SK-N-SH treated with all-trans-retinoic acid at 6 μM for 48 hours (cell line): ENCODE results near the gene PHACTR4.
"Not testable (repeated sequence)": the region's sequence is repeated elsewhere in the genome, so short reads cannot be mapped to it uniquely, and the experiment has no call there.

ENCODE experiments used
- ATAC-seq: fragments of 200-7000 bp; cut with Tn5 transposase; 3 replicates; pipeline ENCODE4 v1.9.1; 2020; ENCODE audit warnings: mild to moderate bottlenecking, moderate library complexity
- BACH2 ChIP-seq: fragments of 250-450 bp; sonication (Bioruptor Pico); IDR thresholded peaks from 2 replicates; pipeline ENCODE4 v1.9.0; 2021; ENCODE audit warnings: mild to moderate bottlenecking, borderline replicate concordance
- CSDC2 ChIP-seq: fragments of 250-450 bp; sonication (Bioruptor Pico); IDR thresholded peaks from 2 replicates; pipeline ENCODE4 v1.5.0; 2020; ENCODE audit warnings: mild to moderate bottlenecking, moderate library complexity
- ESRRG ChIP-seq: fragments of 250-450 bp; sonication (Bioruptor Pico); IDR thresholded peaks from 2 replicates; pipeline ENCODE4 v1.6.1; 2021; ENCODE audit warnings: mild to moderate bottlenecking
- GLIS3 ChIP-seq: fragments of 250-450 bp; sonication (Bioruptor Pico); IDR thresholded peaks from 2 replicates; pipeline ENCODE4 v1.5.0; 2020; ENCODE audit warnings: mild to moderate bottlenecking, moderate library complexity
- ISL1 ChIP-seq: fragments of 250-450 bp; sonication (Bioruptor Pico); IDR thresholded peaks from 2 replicates; pipeline ENCODE4 v2.1.2; 2022; ENCODE audit warnings: mild to moderate bottlenecking, moderate library complexity
- OSR1 ChIP-seq: fragments of 250-450 bp; sonication (Bioruptor Pico); IDR thresholded peaks from 2 replicates; pipeline ENCODE4 v1.8.0; 2022; ENCODE audit warnings: moderate library complexity, mild to moderate bottlenecking, inconsistent platforms
- PPARA ChIP-seq: fragments of 250-450 bp; sonication (Bioruptor Pico); IDR thresholded peaks from 2 replicates; pipeline ENCODE4 v1.5.0; 2020; ENCODE audit warnings: mild to moderate bottlenecking, borderline replicate concordance
- RARB ChIP-seq: fragments of 250-450 bp; sonication (Bioruptor Pico); IDR thresholded peaks from 2 replicates; pipeline ENCODE4 v1.8.0; 2021; ENCODE audit warnings: mild to moderate bottlenecking, moderate library complexity
- TCF4 ChIP-seq: fragments of 250-450 bp; sonication (Bioruptor Pico); IDR thresholded peaks from 2 replicates; pipeline ENCODE4 v1.8.0; 2021; ENCODE audit warnings: mild to moderate bottlenecking, moderate library complexity, borderline replicate concordance
- TOX ChIP-seq: fragments of 250-450 bp; sonication (Bioruptor Pico); IDR thresholded peaks from 2 replicates; pipeline ENCODE4 v1.8.0; 2021; ENCODE audit warnings: mild to moderate bottlenecking, moderate library complexity, borderline replicate concordance
- ZC3H10 ChIP-seq: fragments of 250-450 bp; sonication (Bioruptor Pico); IDR thresholded peaks from 2 replicates; pipeline ENCODE4 v1.5.1; 2021; ENCODE audit warnings: mild to moderate bottlenecking, moderate library complexity
- ZFP3 ChIP-seq: fragments of 250-450 bp; sonication (Bioruptor Pico); IDR thresholded peaks from 2 replicates; pipeline ENCODE4 v1.5.0; 2020; ENCODE audit warnings: mild to moderate bottlenecking, moderate library complexity
- ZFP30 ChIP-seq: fragments of 450-650 bp; formaldehyde crosslinking; IDR thresholded peaks from 2 replicates; pipeline ENCODE4 v1.5.0; 2022; ENCODE audit warnings: mild to moderate bottlenecking, moderate library complexity
- ZNF565 ChIP-seq: fragments of 450-650 bp; formaldehyde crosslinking; conservative IDR thresholded peaks from 2 replicates; pipeline ENCODE4 v1.5.0; 2020; ENCODE audit warnings: low read depth, mild to moderate bottlenecking, moderate library complexity
- ZNF70 ChIP-seq: fragments of 450-650 bp; formaldehyde crosslinking; IDR thresholded peaks from 2 replicates; pipeline ENCODE4 v1.5.0; 2020; ENCODE audit warnings: mild to moderate bottlenecking, moderate library complexity
- ZNF8 ChIP-seq: fragments of 450-650 bp; formaldehyde crosslinking; IDR thresholded peaks from 2 replicates; pipeline ENCODE4 v1.5.0; 2020; ENCODE audit warnings: mild to moderate bottlenecking, moderate library complexity
- TF ChIP-seq, protein P1 (sequence below): fragments of 250-450 bp; sonication (Bioruptor Pico); IDR thresholded peaks from 2 replicates; pipeline ENCODE4 v1.8.0; 2020; ENCODE audit warnings: mild to moderate bottlenecking, moderate library complexity, borderline replicate concordance
- TF ChIP-seq, protein P2 (sequence below): fragments of 250-450 bp; sonication (Bioruptor Pico); IDR thresholded peaks from 2 replicates; pipeline ENCODE4 v1.5.0; 2020; ENCODE audit warnings: mild to moderate bottlenecking, moderate library complexity
- TF ChIP-seq, protein P3 (sequence below): fragments of 250-450 bp; sonication (Bioruptor Pico); IDR thresholded peaks from 2 replicates; pipeline ENCODE4 v1.8.0; 2021; ENCODE audit warnings: low read depth, mild to moderate bottlenecking, moderate library complexity, borderline replicate concordance
- TF ChIP-seq, protein P4 (sequence below): fragments of 250-450 bp; sonication (Bioruptor Pico); IDR thresholded peaks from 2 replicates; pipeline ENCODE4 v1.5.1; 2021; ENCODE audit warnings: mild to moderate bottlenecking, moderate library complexity

PHACTR4 gene

DNA sequence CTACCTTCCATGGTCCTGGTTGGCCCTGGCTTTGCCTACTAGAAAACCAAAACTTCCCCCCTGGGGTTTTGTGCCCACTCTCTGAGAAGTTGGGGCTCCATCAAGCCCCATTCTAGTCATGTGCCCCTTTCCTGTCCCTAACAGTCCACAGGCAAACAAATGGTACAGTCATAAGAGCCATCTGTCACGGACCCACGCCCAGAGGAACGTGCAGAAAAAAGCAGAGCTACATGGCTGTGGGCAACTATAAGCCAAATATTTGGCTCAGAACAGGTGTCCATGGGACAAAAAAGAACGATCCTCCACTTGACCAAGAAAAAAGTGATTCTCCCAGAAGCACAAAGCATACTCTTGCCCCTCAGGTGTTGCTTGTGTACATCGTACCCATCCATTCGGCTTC is 168.7 kb downstream of the PHACTR4 start:
- ATAC-seq: no peak
- no peak for TF ChIP-seq ISL1 (CRISPR knock-in tag)
- no peak for TF ChIP-seq ESRRG (CRISPR knock-in tag)
- no peak for TF ChIP-seq BACH2 (CRISPR knock-in tag)
- no peak for TF ChIP-seq OSR1
- no peak for TF ChIP-seq GLIS3
- TF ChIP-seq ZC3H10 (CRISPR knock-in tag): no peak
- TF ChIP-seq TOX (CRISPR knock-in tag): no peak
- TF ChIP-seq, protein P1, sequence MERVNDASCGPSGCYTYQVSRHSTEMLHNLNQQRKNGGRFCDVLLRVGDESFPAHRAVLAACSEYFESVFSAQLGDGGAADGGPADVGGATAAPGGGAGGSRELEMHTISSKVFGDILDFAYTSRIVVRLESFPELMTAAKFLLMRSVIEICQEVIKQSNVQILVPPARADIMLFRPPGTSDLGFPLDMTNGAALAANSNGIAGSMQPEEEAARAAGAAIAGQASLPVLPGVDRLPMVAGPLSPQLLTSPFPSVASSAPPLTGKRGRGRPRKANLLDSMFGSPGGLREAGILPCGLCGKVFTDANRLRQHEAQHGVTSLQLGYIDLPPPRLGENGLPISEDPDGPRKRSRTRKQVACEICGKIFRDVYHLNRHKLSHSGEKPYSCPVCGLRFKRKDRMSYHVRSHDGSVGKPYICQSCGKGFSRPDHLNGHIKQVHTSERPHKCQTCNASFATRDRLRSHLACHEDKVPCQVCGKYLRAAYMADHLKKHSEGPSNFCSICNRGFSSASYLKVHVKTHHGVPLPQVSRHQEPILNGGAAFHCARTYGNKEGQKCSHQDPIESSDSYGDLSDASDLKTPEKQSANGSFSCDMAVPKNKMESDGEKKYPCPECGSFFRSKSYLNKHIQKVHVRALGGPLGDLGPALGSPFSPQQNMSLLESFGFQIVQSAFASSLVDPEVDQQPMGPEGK (CRISPR knock-in tag): no peak
- TF ChIP-seq ZFP3 (CRISPR knock-in tag): no peak
- no peak for TF ChIP-seq TCF4 (CRISPR knock-in tag)
- no peak for TF ChIP-seq ZNF565 (CRISPR knock-in tag)
- TF ChIP-seq, protein P2, sequence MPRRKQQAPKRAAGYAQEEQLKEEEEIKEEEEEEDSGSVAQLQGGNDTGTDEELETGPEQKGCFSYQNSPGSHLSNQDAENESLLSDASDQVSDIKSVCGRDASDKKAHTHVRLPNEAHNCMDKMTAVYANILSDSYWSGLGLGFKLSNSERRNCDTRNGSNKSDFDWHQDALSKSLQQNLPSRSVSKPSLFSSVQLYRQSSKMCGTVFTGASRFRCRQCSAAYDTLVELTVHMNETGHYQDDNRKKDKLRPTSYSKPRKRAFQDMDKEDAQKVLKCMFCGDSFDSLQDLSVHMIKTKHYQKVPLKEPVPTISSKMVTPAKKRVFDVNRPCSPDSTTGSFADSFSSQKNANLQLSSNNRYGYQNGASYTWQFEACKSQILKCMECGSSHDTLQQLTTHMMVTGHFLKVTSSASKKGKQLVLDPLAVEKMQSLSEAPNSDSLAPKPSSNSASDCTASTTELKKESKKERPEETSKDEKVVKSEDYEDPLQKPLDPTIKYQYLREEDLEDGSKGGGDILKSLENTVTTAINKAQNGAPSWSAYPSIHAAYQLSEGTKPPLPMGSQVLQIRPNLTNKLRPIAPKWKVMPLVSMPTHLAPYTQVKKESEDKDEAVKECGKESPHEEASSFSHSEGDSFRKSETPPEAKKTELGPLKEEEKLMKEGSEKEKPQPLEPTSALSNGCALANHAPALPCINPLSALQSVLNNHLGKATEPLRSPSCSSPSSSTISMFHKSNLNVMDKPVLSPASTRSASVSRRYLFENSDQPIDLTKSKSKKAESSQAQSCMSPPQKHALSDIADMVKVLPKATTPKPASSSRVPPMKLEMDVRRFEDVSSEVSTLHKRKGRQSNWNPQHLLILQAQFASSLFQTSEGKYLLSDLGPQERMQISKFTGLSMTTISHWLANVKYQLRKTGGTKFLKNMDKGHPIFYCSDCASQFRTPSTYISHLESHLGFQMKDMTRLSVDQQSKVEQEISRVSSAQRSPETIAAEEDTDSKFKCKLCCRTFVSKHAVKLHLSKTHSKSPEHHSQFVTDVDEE: no peak

DNA sequence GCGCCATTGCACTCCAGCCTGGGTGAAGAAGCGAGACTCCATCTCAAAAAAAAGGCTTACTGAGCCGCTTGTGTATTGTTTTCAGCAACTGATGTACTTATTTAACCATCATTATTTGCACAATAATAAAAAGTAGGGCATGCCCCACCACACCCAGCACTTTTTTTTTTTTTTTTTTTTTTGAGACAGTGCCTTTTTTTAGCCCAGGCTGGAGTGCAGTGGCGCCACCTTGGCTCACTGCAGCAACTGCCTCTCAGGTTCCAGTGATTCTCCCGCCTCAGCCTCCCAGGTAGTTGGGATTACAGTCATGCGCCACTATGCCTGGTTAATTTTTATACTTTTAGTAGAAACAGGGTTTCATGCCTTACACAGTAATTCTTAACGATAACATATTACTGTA is 171.1 kb downstream of the PHACTR4 start:
- no peak for TF ChIP-seq TCF4 (CRISPR knock-in tag)
- no peak for TF ChIP-seq ESRRG (CRISPR knock-in tag)
- TF ChIP-seq, protein P2: no peak
- no peak for TF ChIP-seq OSR1
- no peak for TF ChIP-seq PPARA
- TF ChIP-seq GLIS3: no peak
- no peak for TF ChIP-seq ZNF8
- TF ChIP-seq BACH2 (CRISPR knock-in tag): no peak
- TF ChIP-seq, protein P3, sequence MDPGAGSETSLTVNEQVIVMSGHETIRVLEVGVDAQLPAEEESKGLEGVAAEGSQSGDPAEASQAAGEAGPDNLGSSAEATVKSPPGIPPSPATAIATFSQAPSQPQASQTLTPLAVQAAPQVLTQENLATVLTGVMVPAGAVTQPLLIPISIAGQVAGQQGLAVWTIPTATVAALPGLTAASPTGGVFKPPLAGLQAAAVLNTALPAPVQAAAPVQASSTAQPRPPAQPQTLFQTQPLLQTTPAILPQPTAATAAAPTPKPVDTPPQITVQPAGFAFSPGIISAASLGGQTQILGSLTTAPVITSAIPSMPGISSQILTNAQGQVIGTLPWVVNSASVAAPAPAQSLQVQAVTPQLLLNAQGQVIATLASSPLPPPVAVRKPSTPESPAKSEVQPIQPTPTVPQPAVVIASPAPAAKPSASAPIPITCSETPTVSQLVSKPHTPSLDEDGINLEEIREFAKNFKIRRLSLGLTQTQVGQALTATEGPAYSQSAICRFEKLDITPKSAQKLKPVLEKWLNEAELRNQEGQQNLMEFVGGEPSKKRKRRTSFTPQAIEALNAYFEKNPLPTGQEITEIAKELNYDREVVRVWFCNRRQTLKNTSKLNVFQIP (CRISPR knock-in tag): no peak
- TF ChIP-seq, protein P4, sequence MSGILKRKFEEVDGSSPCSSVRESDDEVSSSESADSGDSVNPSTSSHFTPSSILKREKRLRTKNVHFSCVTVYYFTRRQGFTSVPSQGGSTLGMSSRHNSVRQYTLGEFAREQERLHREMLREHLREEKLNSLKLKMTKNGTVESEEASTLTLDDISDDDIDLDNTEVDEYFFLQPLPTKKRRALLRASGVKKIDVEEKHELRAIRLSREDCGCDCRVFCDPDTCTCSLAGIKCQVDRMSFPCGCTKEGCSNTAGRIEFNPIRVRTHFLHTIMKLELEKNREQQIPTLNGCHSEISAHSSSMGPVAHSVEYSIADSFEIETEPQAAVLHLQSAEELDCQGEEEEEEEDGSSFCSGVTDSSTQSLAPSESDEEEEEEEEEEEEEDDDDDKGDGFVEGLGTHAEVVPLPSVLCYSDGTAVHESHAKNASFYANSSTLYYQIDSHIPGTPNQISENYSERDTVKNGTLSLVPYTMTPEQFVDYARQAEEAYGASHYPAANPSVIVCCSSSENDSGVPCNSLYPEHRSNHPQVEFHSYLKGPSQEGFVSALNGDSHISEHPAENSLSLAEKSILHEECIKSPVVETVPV: no peak
- TF ChIP-seq, protein P1 (CRISPR knock-in tag): no peak
- TF ChIP-seq RARB (CRISPR knock-in tag): no peak
- no peak for TF ChIP-seq CSDC2 (CRISPR knock-in tag)
- no peak for TF ChIP-seq ZNF70 (CRISPR knock-in tag)
- TF ChIP-seq ZFP30 (CRISPR knock-in tag): no peak
- TF ChIP-seq ZNF565 (CRISPR knock-in tag): no peak
- TF ChIP-seq ISL1 (CRISPR knock-in tag): no peak
- TF ChIP-seq ZFP3 (CRISPR knock-in tag): no peak
- no peak for TF ChIP-seq ZC3H10 (CRISPR knock-in tag)
- no peak for ATAC-seq

DNA sequence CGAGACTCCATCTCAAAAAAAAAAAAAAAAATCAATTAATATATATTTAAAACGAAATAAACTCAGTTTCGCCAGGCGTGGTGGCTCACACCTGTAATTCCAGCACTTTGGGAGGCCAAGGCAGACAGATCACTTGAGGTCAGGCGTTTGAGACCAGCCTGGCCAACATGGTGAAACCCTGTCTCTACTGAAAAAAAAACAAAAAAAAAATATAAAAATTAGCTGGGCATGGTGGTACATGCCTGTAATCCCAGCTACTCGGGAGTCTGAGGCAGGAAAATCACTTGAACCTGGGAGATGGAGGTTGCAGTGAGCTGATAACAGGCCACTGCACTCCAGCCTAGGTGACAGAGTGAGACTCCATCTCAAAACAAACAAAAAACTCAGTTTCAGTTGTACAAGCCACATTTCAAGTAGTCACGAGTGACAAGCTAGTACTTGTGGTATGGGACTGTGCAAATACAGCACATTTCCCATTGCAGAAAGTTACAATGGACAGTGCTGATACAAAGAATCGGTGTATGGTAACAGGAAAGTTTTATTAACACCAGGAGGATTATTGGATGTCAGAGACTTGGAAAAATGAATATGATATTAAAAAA is 172.0 kb downstream of the PHACTR4 start:
- ATAC-seq: not testable (repeated sequence)
